C4-2B (cell line): Measurements from ENCODE around the gene MSRB3.

ENCODE experiments used
- ZFX ChIP-seq: fragments of 450-650 bp; IDR thresholded peaks from 2 replicates; pipeline ENCODE4 v1.6.1; 2017
- TF ChIP-seq, protein P1 (sequence below): fragments of 450-650 bp; conservative IDR thresholded peaks from 2 replicates; pipeline ENCODE4 v1.5.1; 2017; ENCODE audit warnings: mild to moderate bottlenecking

DNA sequence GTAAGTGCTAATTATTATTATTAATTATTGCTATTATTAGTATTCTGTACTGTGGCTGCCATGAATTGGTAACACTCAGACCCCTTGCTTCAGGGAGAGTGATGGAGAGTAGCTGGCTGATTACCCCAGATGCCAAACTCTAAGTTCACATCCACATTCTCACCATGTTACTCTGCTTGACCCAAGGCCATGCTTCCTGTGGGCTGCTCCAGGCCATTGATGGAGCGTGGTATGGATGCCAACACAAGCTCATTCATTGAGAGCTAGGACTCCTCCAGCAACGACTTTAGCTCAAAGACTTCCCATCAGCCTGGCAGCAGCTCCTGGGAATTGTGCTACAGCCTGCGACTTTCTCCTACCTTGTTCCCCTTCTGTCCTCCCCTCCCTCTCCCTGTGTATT is 233.4 kb downstream of the MSRB3 start:
- TF ChIP-seq, protein P1, sequence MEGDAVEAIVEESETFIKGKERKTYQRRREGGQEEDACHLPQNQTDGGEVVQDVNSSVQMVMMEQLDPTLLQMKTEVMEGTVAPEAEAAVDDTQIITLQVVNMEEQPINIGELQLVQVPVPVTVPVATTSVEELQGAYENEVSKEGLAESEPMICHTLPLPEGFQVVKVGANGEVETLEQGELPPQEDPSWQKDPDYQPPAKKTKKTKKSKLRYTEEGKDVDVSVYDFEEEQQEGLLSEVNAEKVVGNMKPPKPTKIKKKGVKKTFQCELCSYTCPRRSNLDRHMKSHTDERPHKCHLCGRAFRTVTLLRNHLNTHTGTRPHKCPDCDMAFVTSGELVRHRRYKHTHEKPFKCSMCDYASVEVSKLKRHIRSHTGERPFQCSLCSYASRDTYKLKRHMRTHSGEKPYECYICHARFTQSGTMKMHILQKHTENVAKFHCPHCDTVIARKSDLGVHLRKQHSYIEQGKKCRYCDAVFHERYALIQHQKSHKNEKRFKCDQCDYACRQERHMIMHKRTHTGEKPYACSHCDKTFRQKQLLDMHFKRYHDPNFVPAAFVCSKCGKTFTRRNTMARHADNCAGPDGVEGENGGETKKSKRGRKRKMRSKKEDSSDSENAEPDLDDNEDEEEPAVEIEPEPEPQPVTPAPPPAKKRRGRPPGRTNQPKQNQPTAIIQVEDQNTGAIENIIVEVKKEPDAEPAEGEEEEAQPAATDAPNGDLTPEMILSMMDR, result no peak
- TF ChIP-seq ZFX, result no peak
